ENCODE data around the gene EVC.

DNA sequence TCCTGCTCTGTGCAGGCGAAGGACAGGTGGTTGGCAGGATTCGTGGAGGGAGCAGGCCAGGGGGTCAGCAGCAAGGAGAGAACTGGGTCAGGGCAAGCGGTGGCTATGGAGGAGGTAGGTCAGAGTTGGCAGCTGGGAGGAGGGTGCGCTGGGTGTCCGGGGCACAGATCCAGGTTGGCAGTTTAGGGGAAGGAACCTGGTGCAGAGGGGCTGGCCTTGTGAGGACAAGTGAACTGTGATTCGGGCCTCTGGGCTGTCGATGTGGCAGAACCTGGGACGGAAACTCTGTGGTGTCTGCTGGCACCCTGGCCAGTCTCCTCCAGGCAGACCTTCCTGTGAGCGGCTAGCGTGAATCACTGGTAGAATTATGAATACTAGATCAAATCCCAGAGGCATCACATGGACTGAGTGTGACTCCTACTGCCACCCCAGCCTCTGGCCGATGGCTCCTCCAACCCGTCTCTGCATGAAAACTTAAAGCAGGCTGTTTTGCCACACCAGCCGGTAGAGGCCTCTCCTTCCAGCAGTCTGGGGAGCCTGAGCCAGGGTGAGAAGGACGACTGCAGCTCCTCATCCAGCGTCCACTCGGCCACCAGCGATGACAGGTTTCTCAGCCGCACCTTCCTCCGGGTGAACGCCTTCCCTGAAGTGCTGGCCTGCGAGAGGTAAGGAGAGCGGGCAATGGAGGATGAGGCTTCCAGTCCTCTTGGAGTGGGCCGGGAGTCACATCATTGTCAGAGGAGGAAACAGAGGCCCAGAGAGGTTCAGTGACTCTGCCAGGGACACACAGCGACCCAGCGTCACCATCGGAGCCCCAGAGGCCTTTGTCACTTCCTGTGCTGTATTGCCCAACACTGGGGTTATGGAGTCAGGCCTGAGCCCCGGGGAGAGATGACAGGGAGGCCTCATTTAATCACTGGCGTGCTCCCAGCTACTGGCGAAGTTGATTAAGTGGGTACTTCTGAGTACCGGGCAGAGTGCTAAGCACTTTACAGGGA, 20.3 kb downstream of the EVC start:
- TF ChIP-seq GATA2 (IDR thresholded peaks at IDR 0.05; ENCODE audit: low read depth, low read length) (no peak), GATA3 (IDR thresholded peaks at IDR 0.05; ENCODE audit: low read depth, low read length) (no peak)

Measured in SH-SY5Y (cell line).